Keratinocyte (primary cell): Measurements from ENCODE around the gene TFDP1. TPM values are rescaled to one million over a fixed set of nuclear protein-coding genes. Genes with fewer than 3 reads are reported as not detected.

Experiments used
- DNase-seq: peaks from one replicate; pipeline ENCODE4 v3.0.0-alpha.2; 2011; ENCODE audit warnings: low read depth, missing footprints, low spot score
- FAIRE-seq: peaks from 2 replicates; lab custom pipeline; 2011; peaks lifted over from hg19 to GRCh38; lab: Jason Lieb, UNC
- H2AFZ ChIP-seq: 2 replicates; pipeline ENCODE4 v1.6.0; 2012; ENCODE audit warnings: low read length, control low read depth, inconsistent platforms; ENCODE audit not compliant: control insufficient read depth
- H3K27ac ChIP-seq: 2 replicates; pipeline ENCODE4 v1.5.1; 2011; ENCODE audit warnings: low read length; ENCODE audit not compliant: control insufficient read depth, insufficient read depth
- H3K27me3 ChIP-seq: 3 replicates; pipeline ENCODE4 v1.6.0; 2011; ENCODE audit warnings: low read length; ENCODE audit not compliant: control insufficient read depth, insufficient read depth; ENCODE audit errors: extremely low read depth
- H3K36me3 ChIP-seq, 2 experiments: 2 replicates in 1 of 2; 3 replicates in 1 of 2; pipeline ENCODE4 v1.5.1; 2011; ENCODE audit warnings: low read length in 2 of 2, mild to moderate bottlenecking in 1 of 2; ENCODE audit not compliant: control insufficient read depth in 2 of 2, insufficient read depth in 2 of 2; ENCODE audit errors: extremely low read depth in 1 of 2
- H3K4me1 ChIP-seq: 3 replicates; pipeline ENCODE4 v1.5.1; 2011; ENCODE audit warnings: low read length; ENCODE audit not compliant: control insufficient read depth, insufficient read depth; ENCODE audit errors: extremely low read depth
- H3K4me2 ChIP-seq: 3 replicates; pipeline ENCODE4 v1.6.0; 2011; ENCODE audit warnings: low read depth, low read length; ENCODE audit not compliant: control insufficient read depth, insufficient read depth; ENCODE audit errors: extremely low read depth
- H3K4me3 ChIP-seq, 3 experiments: fragments of 200-600 bp in 1 of 3; sonication (generic) in 1 of 3; 2 replicates in 2 of 3; 3 replicates in 1 of 3; pipeline ENCODE4 v1.5.1; 2011 to 2016; ENCODE audit warnings: low read length in 3 of 3, mild to moderate bottlenecking in 3 of 3, control low read depth in 2 of 3, inconsistent platforms in 1 of 3, low read depth in 1 of 3, mixed read lengths in 1 of 3, mixed run types in 1 of 3, moderate library complexity in 1 of 3; ENCODE audit not compliant: control insufficient read depth in 2 of 3, insufficient read depth in 2 of 3; ENCODE audit errors: extremely low read depth in 1 of 3
- H3K79me2 ChIP-seq: 2 replicates; pipeline ENCODE4 v1.6.0; 2012; ENCODE audit warnings: low read length; ENCODE audit not compliant: control insufficient read depth, insufficient read depth
- H3K9ac ChIP-seq: 3 replicates; pipeline ENCODE4 v1.6.0; 2011; ENCODE audit warnings: low read length; ENCODE audit not compliant: control insufficient read depth, insufficient read depth; ENCODE audit errors: extremely low read depth
- H3K9me1 ChIP-seq: 3 replicates; pipeline ENCODE4 v1.6.0; 2011; ENCODE audit warnings: low read length; ENCODE audit not compliant: control insufficient read depth, insufficient read depth; ENCODE audit errors: extremely low read depth
- H3K9me3 ChIP-seq: 2 replicates; pipeline ENCODE4 v1.5.1; 2012; ENCODE audit warnings: low read depth, low read length; ENCODE audit not compliant: control insufficient read depth
- H4K20me1 ChIP-seq: 3 replicates; pipeline ENCODE4 v1.6.0; 2011; ENCODE audit warnings: low read length; ENCODE audit not compliant: control insufficient read depth, insufficient read depth; ENCODE audit errors: extremely low read depth
- EZH2 ChIP-seq: IDR thresholded peaks from one replicate; pipeline ENCODE4 v1.6.1; 2012; ENCODE audit warnings: inconsistent platforms, mild to moderate bottlenecking, low read length, moderate library complexity
- dilution Hi-C: fragments of 300-500 bp; cut with MboI; formaldehyde crosslinking; loops from one replicate; pipeline ENCODE4 v1.7.0; 2020; ENCODE audit warnings: low sequenced_read_pairs; ENCODE audit not compliant: extremely low pct_ligation_motif_present
- polyA plus RNA-seq, 5 experiments: library from polyadenylated mRNA; depleted of rRNA in 3 of 5; stranded (reverse) in 3 of 5; stranded (forward) in 1 of 5; unstranded in 1 of 5; fragments of >200 nt; gene quantifications; 1 replicate in 1 of 5; 2 replicates in 3 of 5; 3 replicates in 1 of 5; pipeline versions ENCODE4 v1.2.1 to v1.2.3, GENCODE V29; 2011 to 2012; ENCODE audit warnings: missing spikeins in 2 of 5, low read depth in 1 of 5, low replicate concordance in 1 of 5
- TF ChIP-seq, protein P1 (sequence below), 3 experiments: IDR thresholded peaks in 1 of 3; conservative IDR thresholded peaks in 1 of 3; optimal IDR thresholded peaks in 1 of 3; 2 replicates in 2 of 3; 3 replicates in 1 of 3; pipeline versions ENCODE3 to v1.5.1; 2011; ENCODE audit warnings: low read length in 3 of 3, mild to moderate bottlenecking in 3 of 3, moderate library complexity in 2 of 3, control low read depth in 1 of 3, inconsistent platforms in 1 of 3; ENCODE audit not compliant: insufficient read depth in 2 of 3; ENCODE audit errors: extremely low read depth in 1 of 3

Gene TFDP1
- polyA plus RNA-seq, 1 donor (not counting 4 experiments of a cell fraction or from before 2014, with no cell fraction given), result 105 TPM

DNA sequence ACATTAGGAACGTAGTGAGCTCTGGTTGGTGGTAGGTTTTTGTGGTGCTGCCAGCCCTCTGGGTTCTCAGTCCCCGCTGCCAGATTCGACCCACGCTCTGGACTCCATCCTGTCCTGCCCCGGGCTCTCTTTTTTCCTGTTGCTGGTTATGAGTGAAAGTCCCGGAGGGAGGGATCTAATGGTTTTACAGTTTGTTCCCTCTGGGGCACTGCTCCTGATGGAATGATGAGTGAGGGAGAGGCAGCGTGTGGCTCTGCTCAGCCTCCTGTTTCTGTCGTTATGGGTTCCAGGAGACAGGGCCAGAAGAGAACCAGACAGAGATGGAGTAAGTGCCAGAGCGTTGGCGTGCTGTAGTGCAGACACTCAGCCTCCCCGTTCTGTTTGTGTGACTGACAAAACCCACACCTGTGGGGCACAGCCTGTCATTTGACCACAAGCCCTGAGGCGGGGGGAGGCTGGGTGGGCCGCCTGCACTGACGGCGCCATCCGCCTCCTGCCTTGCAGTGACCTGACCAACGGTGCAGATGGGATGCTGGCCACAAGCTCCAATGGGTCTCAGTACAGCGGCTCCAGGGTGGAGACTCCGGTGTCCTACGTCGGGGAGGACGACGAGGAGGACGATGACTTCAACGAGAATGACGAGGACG, 55.2 kb downstream of the TFDP1 start:
- no peak for FAIRE-seq
- peaks cover 36 to 54% of the 10 kb centered on the region in 2 experiments for H3K36me3 ChIP-seq
- no peaks in the 10 kb centered on the region for H3K9me3 ChIP-seq
- H3K9ac ChIP-seq, result no peak overlapping the region
- no peaks in the 10 kb centered on the region for H3K4me1 ChIP-seq
- no peak for DNase-seq
- H2AFZ ChIP-seq, result no peak overlapping the region
- H3K9me1 ChIP-seq, result no peaks in the 10 kb centered on the region
- no peaks in the 10 kb centered on the region for H4K20me1 ChIP-seq
- no peak overlapping the region for H3K4me3 ChIP-seq
- H3K4me2 ChIP-seq, result no peak overlapping the region
- no peaks in the 10 kb centered on the region for H3K79me2 ChIP-seq
- no peaks in the 10 kb centered on the region for H3K27me3 ChIP-seq
- no peak overlapping the region for H3K27ac ChIP-seq
- TF ChIP-seq EZH2, result no peak
- TF ChIP-seq, protein P1, sequence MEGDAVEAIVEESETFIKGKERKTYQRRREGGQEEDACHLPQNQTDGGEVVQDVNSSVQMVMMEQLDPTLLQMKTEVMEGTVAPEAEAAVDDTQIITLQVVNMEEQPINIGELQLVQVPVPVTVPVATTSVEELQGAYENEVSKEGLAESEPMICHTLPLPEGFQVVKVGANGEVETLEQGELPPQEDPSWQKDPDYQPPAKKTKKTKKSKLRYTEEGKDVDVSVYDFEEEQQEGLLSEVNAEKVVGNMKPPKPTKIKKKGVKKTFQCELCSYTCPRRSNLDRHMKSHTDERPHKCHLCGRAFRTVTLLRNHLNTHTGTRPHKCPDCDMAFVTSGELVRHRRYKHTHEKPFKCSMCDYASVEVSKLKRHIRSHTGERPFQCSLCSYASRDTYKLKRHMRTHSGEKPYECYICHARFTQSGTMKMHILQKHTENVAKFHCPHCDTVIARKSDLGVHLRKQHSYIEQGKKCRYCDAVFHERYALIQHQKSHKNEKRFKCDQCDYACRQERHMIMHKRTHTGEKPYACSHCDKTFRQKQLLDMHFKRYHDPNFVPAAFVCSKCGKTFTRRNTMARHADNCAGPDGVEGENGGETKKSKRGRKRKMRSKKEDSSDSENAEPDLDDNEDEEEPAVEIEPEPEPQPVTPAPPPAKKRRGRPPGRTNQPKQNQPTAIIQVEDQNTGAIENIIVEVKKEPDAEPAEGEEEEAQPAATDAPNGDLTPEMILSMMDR (optimal IDR thresholded peaks at IDR 0.05 in 1 of 3, IDR thresholded peaks at IDR 0.05 in 1 of 3, conservative IDR thresholded peaks at IDR 0.05 in 1 of 3; ENCODE audit: extremely low read depth in 1 of 3, insufficient read depth in 2 of 3, low read length in 3 of 3), result no peak
- dilution Hi-C loops, result no loop called here

DNA sequence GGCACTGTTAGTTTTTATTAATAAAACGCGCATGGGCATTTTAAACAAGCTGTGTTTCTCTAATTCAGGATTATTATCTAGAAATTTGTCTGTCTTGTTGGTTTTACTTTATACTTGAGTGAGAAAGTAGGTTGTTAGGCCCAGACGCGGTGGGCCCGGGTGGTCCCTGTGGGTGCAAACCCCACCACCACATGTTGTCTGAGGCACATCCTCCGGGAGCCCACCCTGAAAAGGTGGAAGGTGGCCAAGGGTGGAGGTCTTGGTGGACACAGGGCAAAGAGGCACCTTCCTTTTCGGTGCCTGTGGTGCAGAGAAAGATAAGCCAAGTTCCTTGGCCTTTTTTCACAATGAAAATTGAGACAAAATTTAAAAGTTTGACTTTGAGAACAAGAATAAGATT, 56.9 kb downstream of the TFDP1 start:
- Histone ChIP-seq H3K4me2 (no peak overlapping the region), H4K20me1 (no peaks in the 10 kb centered on the region), H3K27me3 (no peaks in the 10 kb centered on the region), H3K9me3 (no peaks in the 10 kb centered on the region), H3K9me1 (no peaks in the 10 kb centered on the region), H3K4me3 (no peak overlapping the region), H3K36me3 (peaks cover 25 to 37% of the 10 kb centered on the region in 2 experiments), H2AFZ (no peak overlapping the region), H3K27ac (no peak overlapping the region), H3K9ac (no peak overlapping the region), H3K79me2 (no peaks in the 10 kb centered on the region), H3K4me1 (no peaks in the 10 kb centered on the region)
- dilution Hi-C loops, result no loop called here
- DNase-seq (no peak), FAIRE-seq (no peak)
- no peak for TF ChIP-seq EZH2
- TF ChIP-seq, protein P1 (optimal IDR thresholded peaks at IDR 0.05 in 1 of 3, IDR thresholded peaks at IDR 0.05 in 1 of 3, conservative IDR thresholded peaks at IDR 0.05 in 1 of 3; ENCODE audit: extremely low read depth in 1 of 3, insufficient read depth in 2 of 3, low read length in 3 of 3), result no peak
